Tibial artery (tissue), 4 donors: Measurements from ENCODE around the gene UPK1B.
"Not testable (repeated sequence)": the region's sequence is repeated elsewhere in the genome, so short reads cannot be mapped to it uniquely, and the experiment has no call there.

Experiments used
- DNase-seq, 2 donors: peaks; one replicate each; pipeline ENCODE4 v3.0.0-alpha.2; 2019
- H3K27ac ChIP-seq, 2 donors: fragments of 200-600 bp; sonication (generic) in 1 of 2; 1 replicate in 1 of 2; 2 replicates in 1 of 2; pipeline ENCODE4 v1.5.1; 2018 to 2019; ENCODE audit warnings: mild to moderate bottlenecking in 1 of 2
- H3K27me3 ChIP-seq, 2 donors: fragments of 200-600 bp; sonication (generic) in 1 of 2; one replicate each; pipeline versions ENCODE4 v1.5.1 to v1.6.0; 2016 to 2019
- H3K36me3 ChIP-seq, 3 donors: fragments of 200-600 bp; sonication (generic) in 2 of 3; one replicate each; pipeline ENCODE4 v1.5.1; 2016 to 2019; ENCODE audit warnings: mild to moderate bottlenecking in 2 of 3
- H3K4me1 ChIP-seq, 4 donors: fragments of 200-600 bp; sonication (generic) in 2 of 4; 1 replicate in 3 of 4; 2 replicates in 1 of 4; pipeline ENCODE4 v1.5.1; 2016 to 2019
- H3K4me3 ChIP-seq, 2 donors: fragments of 200-600 bp; sonication (generic) in 1 of 2; 1 replicate in 1 of 2; 2 replicates in 1 of 2; pipeline ENCODE4 v1.5.1; 2018 to 2019; ENCODE audit warnings: mild to moderate bottlenecking in 2 of 2
- H3K9me3 ChIP-seq, 3 donors: fragments of 200-600 bp; sonication (generic) in 1 of 3; one replicate each; pipeline ENCODE4 v1.5.1; 2016 to 2019
- CTCF ChIP-seq, 2 experiments: fragments of 200-600 bp in 1 of 2; fragments of 450-650 bp in 1 of 2; IDR thresholded peaks; one replicate each; pipeline ENCODE4 v1.5.1; 2017 to 2019; ENCODE audit warnings: antibody characterized with exemption in 2 of 2, mild to moderate bottlenecking in 1 of 2, moderate library complexity in 1 of 2
- intact Hi-C: fragments of 100-400 bp; cut with DNase I; formaldehyde crosslinking; loops from one replicate; pipeline ENCODE4 v1.15.0; 2023; ENCODE audit warnings: low total_unique reads

Gene UPK1B

GRCh38 chr3:119149484-119149883 is 23.9 kb upstream of the UPK1B start:
- DNase-seq, result no peak
- Histone ChIP-seq H3K9me3 (peaks cover 0 to 12% (median 11%) of the 10 kb centered on the region in 3 donors), H3K4me3 (no peak overlapping the region), H3K4me1 (no peaks in the 10 kb centered on the region), H3K27ac (no peak overlapping the region), H3K36me3 (no peaks in the 10 kb centered on the region), H3K27me3 (no peaks in the 10 kb centered on the region)
- intact Hi-C loops, result no loop called here
- TF ChIP-seq CTCF (IDR thresholded peaks at IDR 0.05), result no peak

- Histone ChIP-seq H3K9me3 (peaks cover 0 to 27% (median 25%) of the 10 kb centered on the region in 3 donors), H3K36me3 (no peaks in the 10 kb centered on the region), H3K27ac (no peak overlapping the region), H3K27me3 (no peaks in the 10 kb centered on the region), H3K4me3 (no peak overlapping the region), H3K4me1 (no peaks in the 10 kb centered on the region)
- no peak for TF ChIP-seq CTCF (IDR thresholded peaks at IDR 0.05)
- no peak for DNase-seq
- intact Hi-C loops, result no loop called here
These were observed 16.5 kb upstream of the UPK1B start for GRCh38 chr3:119156868-119157267.

- no peaks in the 10 kb centered on the region for H3K4me1 ChIP-seq
- no peaks in the 10 kb centered on the region for H3K27me3 ChIP-seq
- no peak for DNase-seq
- no peak for TF ChIP-seq CTCF (IDR thresholded peaks at IDR 0.05)
- intact Hi-C loops, result no loop called here
- peaks cover 0 to 27% (median 25%) of the 10 kb centered on the region in 3 donors for H3K9me3 ChIP-seq
- H3K36me3 ChIP-seq, result no peaks in the 10 kb centered on the region
- H3K4me3 ChIP-seq, result no peak overlapping the region
- H3K27ac ChIP-seq, result no peak overlapping the region
These were observed 15.4 kb upstream of the UPK1B start for GRCh38 chr3:119157971-119158370.

GRCh38 chr3:119160361-119160760 is 13.0 kb upstream of the UPK1B start:
- Histone ChIP-seq H3K27ac (no peak overlapping the region), H3K36me3 (no peaks in the 10 kb centered on the region), H3K4me3 (no peak overlapping the region), H3K27me3 (no peaks in the 10 kb centered on the region), H3K9me3 (peaks cover 0 to 13% (median 10%) of the 10 kb centered on the region in 3 donors), H3K4me1 (no peaks in the 10 kb centered on the region)
- no peak for DNase-seq
- TF ChIP-seq CTCF (IDR thresholded peaks at IDR 0.05), result no peak
- intact Hi-C loops, result no loop called here

GRCh38 chr3:119160815-119161214 is 12.6 kb upstream of the UPK1B start:
- H3K4me1 ChIP-seq, result no peaks in the 10 kb centered on the region
- no peaks in the 10 kb centered on the region for H3K27me3 ChIP-seq
- TF ChIP-seq CTCF (IDR thresholded peaks at IDR 0.05), result no peak
- no peak overlapping the region for H3K27ac ChIP-seq
- H3K36me3 ChIP-seq, result no peaks in the 10 kb centered on the region
- intact Hi-C loops, result no loop called here
- no peak overlapping the region for H3K4me3 ChIP-seq
- DNase-seq, result no peak
- H3K9me3 ChIP-seq, result peaks cover 0 to 10% (median 9%) of the 10 kb centered on the region in 3 donors

GRCh38 chr3:119161240-119161639 is 12.2 kb upstream of the UPK1B start:
- Histone ChIP-seq H3K4me3 (no peak overlapping the region), H3K36me3 (no peaks in the 10 kb centered on the region), H3K4me1 (no peaks in the 10 kb centered on the region), H3K27me3 (no peaks in the 10 kb centered on the region), H3K27ac (no peak overlapping the region), H3K9me3 (peaks cover 0 to 10% (median 5%) of the 10 kb centered on the region in 3 donors)
- DNase-seq, result no peak
- intact Hi-C loops, result no loop called here
- TF ChIP-seq CTCF (IDR thresholded peaks at IDR 0.05), result no peak

GRCh38 chr3:119164745-119165144 is 8.7 kb upstream of the UPK1B start:
- H3K27me3 ChIP-seq, H3K27ac ChIP-seq, H3K36me3 ChIP-seq, H3K4me1 ChIP-seq, intact Hi-C loops, H3K4me3 ChIP-seq, DNase-seq, H3K9me3 ChIP-seq: not testable (repeated sequence)
